K562 (cell line): ENCODE data around the gene NDUFB5. TPM values are rescaled to one million over a fixed set of nuclear protein-coding genes. Genes with fewer than 3 reads are reported as not detected.

Experiments
- ATF2 ChIP-seq: sonication (generic); formaldehyde crosslinking; IDR thresholded peaks from 2 replicates; pipeline ENCODE4 v1.8.1; 2022; ENCODE audit warnings: missing genetic modification reagents
- BACH1 ChIP-seq: fragments of 200-800 bp; sonication (Bioruptor generic); IDR thresholded peaks from 2 replicates; pipeline ENCODE4 v1.6.1; 2016; ENCODE audit warnings: missing genetic modification characterization, missing compliant biosample characterization
- BRD9 ChIP-seq: fragments of 450-650 bp; IDR thresholded peaks from 2 replicates; pipeline ENCODE4 v1.6.1; 2018; ENCODE audit warnings: low read depth; ENCODE audit not compliant: partially characterized antibody
- DACH1 ChIP-seq: fragments of 450-650 bp; IDR thresholded peaks from 2 replicates; pipeline ENCODE4 v1.6.1; 2018; ENCODE audit not compliant: partially characterized antibody
- DMBX1 ChIP-seq: fragments of 250-450 bp; sonication (Bioruptor Pico); IDR thresholded peaks from 2 replicates; pipeline ENCODE4 v1.8.0; 2022; ENCODE audit warnings: inconsistent platforms, mild to moderate bottlenecking, moderate library complexity, borderline replicate concordance
- HCFC1 ChIP-seq: IDR thresholded peaks from 2 replicates; pipeline ENCODE4 v1.6.1; 2012; ENCODE audit warnings: low read depth, low read length, improper control_type of control experiment
- HNRNPH1 ChIP-seq: fragments of 200-400 bp; formaldehyde crosslinking; optimal IDR thresholded peaks from 2 replicates; pipeline ENCODE3; 2017; ENCODE audit warnings: low read depth, mild to moderate bottlenecking, low read length, moderate library complexity
- MAFF ChIP-seq: IDR thresholded peaks from 2 replicates; pipeline ENCODE4 v1.6.1; 2012; ENCODE audit warnings: low read length, improper control_type of control experiment
- MBD2 ChIP-seq: sonication (generic); IDR thresholded peaks from 2 replicates; pipeline ENCODE4 v1.6.1; 2016; ENCODE audit warnings: low read depth, borderline replicate concordance
- NFXL1 ChIP-seq: fragments of 450-650 bp; formaldehyde crosslinking; IDR thresholded peaks from 2 replicates; pipeline ENCODE4 v1.4.0; 2021; ENCODE audit warnings: mild to moderate bottlenecking
- PML ChIP-seq: IDR thresholded peaks from 2 replicates; pipeline ENCODE4 v1.6.1; 2012; ENCODE audit warnings: low read length, inconsistent platforms
- POLR2AphosphoS2 ChIP-seq: IDR thresholded peaks from 2 replicates; pipeline ENCODE4 v1.6.1; 2012; ENCODE audit warnings: low read length, improper control_type of control experiment
- RB1 ChIP-seq: fragments of 450-650 bp; IDR thresholded peaks from 2 replicates; pipeline ENCODE4 v1.6.1; 2017; ENCODE audit warnings: low read depth, mild to moderate bottlenecking
- SIN3B ChIP-seq: fragments of 450-650 bp; IDR thresholded peaks from 2 replicates; pipeline ENCODE4 v1.6.1; 2017; ENCODE audit warnings: low read depth, mild to moderate bottlenecking, moderate library complexity
- SNIP1 ChIP-seq: fragments of 450-650 bp; IDR thresholded peaks from 2 replicates; pipeline ENCODE4 v1.7.1; 2017; ENCODE audit warnings: low read depth, mild to moderate bottlenecking
- SRSF7 ChIP-seq: fragments of 200-400 bp; formaldehyde crosslinking; optimal IDR thresholded peaks from 2 replicates; pipeline ENCODE3; 2017; ENCODE audit warnings: mild to moderate bottlenecking, low read depth, low read length
- TARDBP ChIP-seq: fragments of 450-650 bp; IDR thresholded peaks from 2 replicates; pipeline ENCODE4 v1.6.1; 2016
- ZBED1 ChIP-seq: IDR thresholded peaks from 2 replicates; pipeline ENCODE4 v1.6.1; 2014
- ZNF511 ChIP-seq: sonication (generic); formaldehyde crosslinking; IDR thresholded peaks from 2 replicates; pipeline ENCODE4 v1.8.0; 2022; ENCODE audit warnings: mild to moderate bottlenecking, missing genetic modification reagents
- ZNF778 ChIP-seq: fragments of 450-650 bp; formaldehyde crosslinking; IDR thresholded peaks from 2 replicates; pipeline ENCODE4 v1.4.0; 2020; ENCODE audit warnings: mild to moderate bottlenecking, moderate library complexity
- ZNF780A ChIP-seq: fragments of 250-450 bp; sonication (Bioruptor Pico); IDR thresholded peaks from 2 replicates; pipeline ENCODE4 v1.5.0; 2021; ENCODE audit warnings: mild to moderate bottlenecking
- polyA plus RNA-seq, 8 experiments: library from polyadenylated mRNA; depleted of rRNA in 4 of 8; stranded (reverse) in 5 of 8; unstranded in 3 of 8; fragments of >200 nt; fragmentation: Nextera tagmentation in 2 of 8; fragmentation: Illumina TruSeq in 1 of 8; extraction: Ambion mirVana in 2 of 8; extraction: Trizol in 1 of 8; gene quantifications; 2 replicates each; pipeline versions ENCODE4 v1.2.1 to v1.2.3, GENCODE V29; 2011 to 2014; ENCODE audit warnings: inconsistent platforms in 1 of 8, missing spikeins in 1 of 8
- total RNA-seq, 7 experiments: library from RNA; depleted of rRNA in 6 of 7; stranded (reverse); fragments of >200 nt in 6 of 7; fragmentation: Illumina TruSeq in 2 of 7; extraction: Trizol in 2 of 7; gene quantifications; 2 replicates each; pipeline versions ENCODE4 v1.2.1 to v1.2.3, GENCODE V29; 2011 to 2021; ENCODE audit warnings: low replicate concordance in 1 of 7
- TF ChIP-seq, protein P1 (sequence below): fragments of 450-650 bp; IDR thresholded peaks from 2 replicates; pipeline ENCODE4 v1.6.1; 2017; ENCODE audit warnings: antibody characterized with exemption, mild to moderate bottlenecking
- TF ChIP-seq, protein P2 (sequence below), 2 experiments: fragments of 450-650 bp; conservative IDR thresholded peaks; 2 replicates each; pipeline ENCODE4 v1.6.1; 2017; ENCODE audit warnings: mild to moderate bottlenecking in 2 of 2, moderate library complexity in 2 of 2

NDUFB5 gene
- total and polyA plus RNA-seq, 9 of the 15 experiments (the other 6 are each of a cell fraction or from before 2014, with no cell fraction given) = 128 to 466 (median 176) TPM

DNA sequence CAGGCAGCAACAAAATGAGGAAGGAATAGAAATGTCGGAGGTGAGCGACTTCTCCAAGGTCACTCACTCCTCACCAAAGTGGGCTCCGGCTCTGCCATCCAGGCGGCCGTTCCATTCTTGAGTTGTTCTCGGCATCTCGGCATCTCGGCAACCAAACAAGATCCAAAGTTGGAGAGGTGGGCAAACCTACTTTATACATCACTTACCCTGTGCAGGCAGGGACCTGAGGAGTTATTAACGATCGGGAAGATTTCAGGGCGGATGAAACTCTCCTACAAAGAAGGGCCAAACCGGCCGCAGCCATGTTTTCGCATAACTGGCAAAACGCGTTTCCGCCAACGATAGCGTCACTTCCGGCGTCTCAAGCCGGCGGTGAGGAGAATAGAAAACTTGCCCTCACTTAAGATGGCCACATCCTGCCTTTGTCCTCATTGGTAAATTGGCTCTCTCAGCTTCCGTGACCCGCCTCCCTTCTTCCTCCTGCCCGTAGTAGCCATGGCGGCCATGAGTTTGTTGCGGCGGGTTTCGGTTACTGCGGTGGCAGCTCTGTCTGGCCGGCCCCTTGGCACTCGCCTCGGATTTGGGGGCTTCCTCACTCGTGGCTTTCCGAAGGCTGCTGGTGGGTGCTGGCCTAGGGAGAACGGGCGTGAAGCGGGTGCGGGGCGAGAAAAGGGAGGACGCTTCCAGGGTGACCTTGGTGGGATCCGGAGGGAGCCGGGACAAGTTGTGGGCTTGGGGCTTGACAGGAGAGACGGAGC lies at the start of gene NDUFB5, which contains the start of gene MRPL47 (continued):
- TF ChIP-seq SIN3B (peak; percentile 94), BACH1 (tag) (0 out of 2 replicates have a peak, but pooled peaks have one; percentile 50), SNIP1 (no peak), DMBX1 (CRISPR knock-in tag) (0 out of 2 replicates have a peak, but pooled peaks have one; percentile 24), ZNF780A (CRISPR knock-in tag) (0 out of 2 replicates have a peak, but pooled peaks have one; percentile 36), PML (peak; percentile 89; the same call in 1 of the 2 replicates), BRD9 (peak; percentile 54), ZNF778 (no peak), TARDBP (0 out of 2 replicates have a peak, but pooled peaks have one; percentile 53), ZNF511 (CRISPR knock-in tag) (peak; percentile 17; the same call in 1 of the 2 replicates), POLR2AphosphoS2 (peak; percentile 79; the same call in 1 of the 2 replicates), MAFF (no peak; the same call in 1 of the 2 replicates), MBD2 (peak; percentile 60), RB1 (peak; percentile 75), ATF2 (CRISPR knock-in tag) (no peak), HCFC1 (peak; percentile 89), NFXL1 (CRISPR knock-in tag) (no peak), DACH1 (no peak), ZBED1 (no peak), HNRNPH1 (no peak), SRSF7 (no peak)
- TF ChIP-seq, protein P1, sequence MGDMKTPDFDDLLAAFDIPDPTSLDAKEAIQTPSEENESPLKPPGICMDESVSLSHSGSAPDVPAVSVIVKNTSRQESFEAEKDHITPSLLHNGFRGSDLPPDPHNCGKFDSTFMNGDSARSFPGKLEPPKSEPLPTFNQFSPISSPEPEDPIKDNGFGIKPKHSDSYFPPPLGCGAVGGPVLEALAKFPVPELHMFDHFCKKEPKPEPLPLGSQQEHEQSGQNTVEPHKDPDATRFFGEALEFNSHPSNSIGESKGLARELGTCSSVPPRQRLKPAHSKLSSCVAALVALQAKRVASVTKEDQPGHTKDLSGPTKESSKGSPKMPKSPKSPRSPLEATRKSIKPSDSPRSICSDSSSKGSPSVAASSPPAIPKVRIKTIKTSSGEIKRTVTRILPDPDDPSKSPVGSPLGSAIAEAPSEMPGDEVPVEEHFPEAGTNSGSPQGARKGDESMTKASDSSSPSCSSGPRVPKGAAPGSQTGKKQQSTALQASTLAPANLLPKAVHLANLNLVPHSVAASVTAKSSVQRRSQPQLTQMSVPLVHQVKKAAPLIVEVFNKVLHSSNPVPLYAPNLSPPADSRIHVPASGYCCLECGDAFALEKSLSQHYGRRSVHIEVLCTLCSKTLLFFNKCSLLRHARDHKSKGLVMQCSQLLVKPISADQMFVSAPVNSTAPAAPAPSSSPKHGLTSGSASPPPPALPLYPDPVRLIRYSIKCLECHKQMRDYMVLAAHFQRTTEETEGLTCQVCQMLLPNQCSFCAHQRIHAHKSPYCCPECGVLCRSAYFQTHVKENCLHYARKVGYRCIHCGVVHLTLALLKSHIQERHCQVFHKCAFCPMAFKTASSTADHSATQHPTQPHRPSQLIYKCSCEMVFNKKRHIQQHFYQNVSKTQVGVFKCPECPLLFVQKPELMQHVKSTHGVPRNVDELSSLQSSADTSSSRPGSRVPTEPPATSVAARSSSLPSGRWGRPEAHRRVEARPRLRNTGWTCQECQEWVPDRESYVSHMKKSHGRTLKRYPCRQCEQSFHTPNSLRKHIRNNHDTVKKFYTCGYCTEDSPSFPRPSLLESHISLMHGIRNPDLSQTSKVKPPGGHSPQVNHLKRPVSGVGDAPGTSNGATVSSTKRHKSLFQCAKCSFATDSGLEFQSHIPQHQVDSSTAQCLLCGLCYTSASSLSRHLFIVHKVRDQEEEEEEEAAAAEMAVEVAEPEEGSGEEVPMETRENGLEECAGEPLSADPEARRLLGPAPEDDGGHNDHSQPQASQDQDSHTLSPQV = no peak
- TF ChIP-seq, protein P2, sequence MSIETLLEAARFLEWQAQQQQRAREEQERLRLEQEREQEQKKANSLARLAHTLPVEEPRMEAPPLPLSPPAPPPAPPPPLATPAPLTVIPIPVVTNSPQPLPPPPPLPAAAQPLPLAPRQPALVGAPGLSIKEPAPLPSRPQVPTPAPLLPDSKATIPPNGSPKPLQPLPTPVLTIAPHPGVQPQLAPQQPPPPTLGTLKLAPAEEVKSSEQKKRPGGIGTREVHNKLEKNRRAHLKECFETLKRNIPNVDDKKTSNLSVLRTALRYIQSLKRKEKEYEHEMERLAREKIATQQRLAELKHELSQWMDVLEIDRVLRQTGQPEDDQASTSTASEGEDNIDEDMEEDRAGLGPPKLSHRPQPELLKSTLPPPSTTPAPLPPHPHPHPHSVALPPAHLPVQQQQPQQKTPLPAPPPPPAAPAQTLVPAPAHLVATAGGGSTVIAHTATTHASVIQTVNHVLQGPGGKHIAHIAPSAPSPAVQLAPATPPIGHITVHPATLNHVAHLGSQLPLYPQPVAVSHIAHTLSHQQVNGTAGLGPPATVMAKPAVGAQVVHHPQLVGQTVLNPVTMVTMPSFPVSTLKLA (conservative IDR thresholded peaks at IDR 0.05) = peak; percentile 58 to 81
